Loucy (cell line): Measurements from ENCODE around the gene OGFOD2.

ENCODE experiments used
- H2AFZ ChIP-seq: fragments of 200-600 bp; sonication (generic); 2 replicates; pipeline ENCODE4 v1.6.0; 2016; ENCODE audit warnings: antibody characterized with exemption, mild to moderate bottlenecking, low read length, moderate library complexity
- H3F3A ChIP-seq: fragments of 200-600 bp; 2 replicates; pipeline ENCODE4 v1.6.0; 2016; ENCODE audit warnings: antibody characterized with exemption, low read depth, mild to moderate bottlenecking
- H3K27me3 ChIP-seq: fragments of 200-600 bp; sonication (generic); 2 replicates; pipeline ENCODE4 v1.6.1; 2014; ENCODE audit warnings: low read length, mild to moderate bottlenecking; ENCODE audit not compliant: insufficient read depth, poor library complexity, severe bottlenecking
- H3K36me3 ChIP-seq: fragments of 200-600 bp; sonication (generic); 2 replicates; pipeline ENCODE4 v1.6.1; 2016; ENCODE audit warnings: low read length; ENCODE audit not compliant: insufficient read depth
- H3K4me1 ChIP-seq: fragments of 200-600 bp; sonication (generic); 2 replicates; pipeline ENCODE4 v1.5.1; 2014; ENCODE audit warnings: low read length, mild to moderate bottlenecking; ENCODE audit not compliant: insufficient read depth, poor library complexity, severe bottlenecking
- H3K4me2 ChIP-seq: fragments of 200-600 bp; sonication (generic); 2 replicates; pipeline ENCODE4 v1.6.0; 2014; ENCODE audit warnings: antibody characterized with exemption, low read length, low read depth, mild to moderate bottlenecking; ENCODE audit not compliant: poor library complexity, severe bottlenecking
- H3K4me3 ChIP-seq: fragments of 200-600 bp; sonication (generic); 2 replicates; pipeline ENCODE4 v1.5.1; 2014; ENCODE audit warnings: low read length, mild to moderate bottlenecking, mixed read lengths; ENCODE audit not compliant: poor library complexity, severe bottlenecking
- H3K79me2 ChIP-seq: fragments of 200-600 bp; sonication (generic); 2 replicates; pipeline ENCODE4 v1.6.1; 2014; ENCODE audit warnings: low read length; ENCODE audit not compliant: insufficient read depth
- H3K9ac ChIP-seq: fragments of 200-600 bp; sonication (generic); 2 replicates; pipeline ENCODE4 v1.6.0; 2014; ENCODE audit warnings: mild to moderate bottlenecking, low read depth, low read length, moderate library complexity; ENCODE audit not compliant: poor library complexity, severe bottlenecking
- H3K9me2 ChIP-seq: fragments of 200-600 bp; sonication (generic); replicated peaks from 2 replicates; pipeline ENCODE4 v1.6.1; 2016; ENCODE audit warnings: low read depth, low read length, mixed read lengths
- H3K9me3 ChIP-seq: fragments of 200-600 bp; sonication (generic); 2 replicates; pipeline ENCODE4 v1.6.1; 2014; ENCODE audit warnings: mild to moderate bottlenecking, antibody characterized with exemption, low read length, low read depth; ENCODE audit not compliant: insufficient read depth
- H4K20me1 ChIP-seq: fragments of 200-600 bp; sonication (generic); 2 replicates; pipeline ENCODE4 v1.6.0; 2014; ENCODE audit warnings: antibody characterized with exemption, low read length, mild to moderate bottlenecking; ENCODE audit not compliant: insufficient read depth, poor library complexity, severe bottlenecking
- EZH2phosphoT487 ChIP-seq: fragments of 200-600 bp; IDR thresholded peaks from 2 replicates; pipeline ENCODE4 v1.6.1; 2018; ENCODE audit warnings: antibody characterized with exemption, mild to moderate bottlenecking, moderate library complexity, borderline replicate concordance
- TF ChIP-seq, protein P1 (sequence below): fragments of 200-600 bp; sonication (generic); conservative IDR thresholded peaks from 2 replicates; pipeline ENCODE4 v1.5.1; 2014; ENCODE audit warnings: mild to moderate bottlenecking, antibody characterized with exemption, low read length

OGFOD2 gene

DNA sequence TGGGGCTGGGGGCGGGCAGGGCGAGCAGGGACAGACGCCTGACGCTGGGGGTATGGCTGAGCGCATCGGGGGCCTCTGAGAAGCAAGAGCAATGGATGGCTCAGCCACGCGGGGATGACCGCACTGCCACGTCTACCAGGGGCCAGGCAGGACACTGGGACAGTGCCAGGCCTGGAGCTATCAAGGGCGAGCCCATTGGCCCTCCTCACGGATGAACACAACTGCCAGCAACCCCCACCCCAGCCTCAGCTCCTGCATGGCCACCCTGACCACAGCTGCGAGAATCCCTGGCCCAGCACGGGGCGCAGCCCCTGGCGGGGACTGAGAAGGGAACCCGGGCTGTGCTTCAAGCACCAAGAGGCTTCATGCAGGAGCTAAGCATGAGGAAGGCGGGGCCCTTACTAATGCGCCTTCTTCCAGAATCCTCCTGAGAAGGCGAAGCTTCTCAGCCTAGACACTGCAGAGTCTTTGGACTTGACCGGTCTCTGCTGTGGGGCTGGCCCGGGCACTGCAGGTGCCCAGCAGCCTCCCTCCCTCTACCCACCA is 14.9 kb downstream of the OGFOD2 start:
- TF ChIP-seq, protein P1, sequence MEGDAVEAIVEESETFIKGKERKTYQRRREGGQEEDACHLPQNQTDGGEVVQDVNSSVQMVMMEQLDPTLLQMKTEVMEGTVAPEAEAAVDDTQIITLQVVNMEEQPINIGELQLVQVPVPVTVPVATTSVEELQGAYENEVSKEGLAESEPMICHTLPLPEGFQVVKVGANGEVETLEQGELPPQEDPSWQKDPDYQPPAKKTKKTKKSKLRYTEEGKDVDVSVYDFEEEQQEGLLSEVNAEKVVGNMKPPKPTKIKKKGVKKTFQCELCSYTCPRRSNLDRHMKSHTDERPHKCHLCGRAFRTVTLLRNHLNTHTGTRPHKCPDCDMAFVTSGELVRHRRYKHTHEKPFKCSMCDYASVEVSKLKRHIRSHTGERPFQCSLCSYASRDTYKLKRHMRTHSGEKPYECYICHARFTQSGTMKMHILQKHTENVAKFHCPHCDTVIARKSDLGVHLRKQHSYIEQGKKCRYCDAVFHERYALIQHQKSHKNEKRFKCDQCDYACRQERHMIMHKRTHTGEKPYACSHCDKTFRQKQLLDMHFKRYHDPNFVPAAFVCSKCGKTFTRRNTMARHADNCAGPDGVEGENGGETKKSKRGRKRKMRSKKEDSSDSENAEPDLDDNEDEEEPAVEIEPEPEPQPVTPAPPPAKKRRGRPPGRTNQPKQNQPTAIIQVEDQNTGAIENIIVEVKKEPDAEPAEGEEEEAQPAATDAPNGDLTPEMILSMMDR = no peak
- no peak for TF ChIP-seq EZH2phosphoT487
- Histone ChIP-seq H2AFZ (no peak overlapping the region), H3K79me2 (no peaks in the 10 kb centered on the region), H3K4me2 (no peak overlapping the region), H3K9me3 (no peaks in the 10 kb centered on the region), H3F3A (no peaks in the 10 kb centered on the region), H4K20me1 (no peaks in the 10 kb centered on the region), H3K4me1 (no peaks in the 10 kb centered on the region), H3K9ac (no peak overlapping the region), H3K27me3 (no peaks in the 10 kb centered on the region), H3K9me2 (no peaks in the 10 kb centered on the region), H3K4me3 (no peak overlapping the region), H3K36me3 (no peaks in the 10 kb centered on the region)

DNA sequence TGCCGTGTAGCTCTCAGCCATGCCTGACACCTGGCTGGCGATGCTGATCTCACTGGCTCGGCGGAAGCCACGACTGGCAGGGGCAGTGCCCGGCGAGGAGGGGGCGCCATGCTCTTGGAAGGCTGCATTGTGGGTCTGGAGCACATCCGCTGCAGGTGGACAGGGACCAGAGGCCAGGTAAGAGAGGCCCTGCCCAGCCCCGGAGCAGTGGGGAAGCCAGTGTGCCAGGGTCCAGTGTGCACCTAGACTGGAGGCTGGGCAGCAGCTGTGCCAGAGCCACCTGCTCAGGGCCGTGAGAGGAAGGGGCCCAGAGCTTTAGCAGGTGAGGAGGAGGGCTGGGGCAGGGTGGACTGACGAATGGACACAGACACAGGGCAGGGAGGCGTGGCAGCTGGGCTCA is 15.5 kb downstream of the OGFOD2 start:
- H3K4me1 ChIP-seq = no peaks in the 10 kb centered on the region
- no peak overlapping the region for H3K9ac ChIP-seq
- H3K36me3 ChIP-seq = no peaks in the 10 kb centered on the region

GRCh38 chr12:122990961-122991622 is 16.0 kb downstream of the OGFOD2 start:
- no peaks in the 10 kb centered on the region for H4K20me1 ChIP-seq
- no peaks in the 10 kb centered on the region for H3K9me3 ChIP-seq
- H3K4me1 ChIP-seq = no peaks in the 10 kb centered on the region
- no peaks in the 10 kb centered on the region for H3K27me3 ChIP-seq
- no peak overlapping the region for H3K4me2 ChIP-seq
- TF ChIP-seq, protein P1 = no peak
- no peak for TF ChIP-seq EZH2phosphoT487
- H3K9me2 ChIP-seq = no peaks in the 10 kb centered on the region
- H3K4me3 ChIP-seq = no peak overlapping the region
- no peak overlapping the region for H2AFZ ChIP-seq
- no peak overlapping the region for H3K9ac ChIP-seq
- H3F3A ChIP-seq = no peaks in the 10 kb centered on the region
- H3K36me3 ChIP-seq = no peaks in the 10 kb centered on the region
- H3K79me2 ChIP-seq = no peaks in the 10 kb centered on the region

More for the DNA sequence above, 15.5 kb downstream of the OGFOD2 start:
- Histone ChIP-seq H3K27me3 (no peaks in the 10 kb centered on the region), H3K9me3 (no peaks in the 10 kb centered on the region), H2AFZ (no peak overlapping the region), H3K79me2 (no peaks in the 10 kb centered on the region), H3F3A (no peaks in the 10 kb centered on the region), H4K20me1 (no peaks in the 10 kb centered on the region), H3K4me2 (no peak overlapping the region), H3K9me2 (no peaks in the 10 kb centered on the region), H3K4me3 (no peak overlapping the region)
- TF ChIP-seq, protein P1 = no peak
- no peak for TF ChIP-seq EZH2phosphoT487
